Upper lobe of left lung (tissue), 6 donors: ENCODE data around the gene THOP1. TPM values are rescaled to one million over a fixed set of nuclear protein-coding genes. Genes with fewer than 3 reads are reported as not detected.

ENCODE experiments used
- ATAC-seq, 2 donors: fragments of 200-7000 bp; cut with Tn5 transposase; one replicate each; pipeline ENCODE4 v1.9.1; 2022; ENCODE audit warnings: mild to moderate bottlenecking in 2 of 2, moderate library complexity in 2 of 2; ENCODE audit not compliant: low FRiP score in 2 of 2
- DNase-seq, 2 donors: peaks; one replicate each; pipeline ENCODE4 v3.0.0-alpha.2; 2019 to 2020
- H3K27ac ChIP-seq, 4 donors: fragments of 200-600 bp; sonication (generic); one replicate each; pipeline ENCODE4 v1.5.1; 2016 to 2019
- H3K27me3 ChIP-seq, 4 donors: fragments of 200-600 bp; sonication (generic); one replicate each; pipeline ENCODE4 v1.5.1; 2017 to 2019
- H3K36me3 ChIP-seq, 4 donors: fragments of 200-600 bp; sonication (generic); one replicate each; pipeline ENCODE4 v1.5.1; 2016 to 2019
- H3K4me1 ChIP-seq, 4 donors: fragments of 200-600 bp; sonication (generic); one replicate each; pipeline ENCODE4 v1.5.1; 2018 to 2019
- H3K4me3 ChIP-seq, 4 donors: fragments of 200-600 bp; sonication (generic); one replicate each; pipeline ENCODE4 v1.5.1; 2017 to 2019; ENCODE audit warnings: mild to moderate bottlenecking in 2 of 4, moderate library complexity in 1 of 4
- H3K9me3 ChIP-seq, 4 donors: fragments of 200-600 bp; sonication (generic); one replicate each; pipeline ENCODE4 v1.5.1; 2018 to 2019
- EP300 ChIP-seq, 4 donors: sonication (generic); formaldehyde crosslinking; IDR thresholded peaks; one replicate each; pipeline ENCODE4 v1.5.1; 2017; ENCODE audit warnings: antibody characterized with exemption in 4 of 4, control low read depth in 2 of 4
- POLR2A ChIP-seq, 4 donors: fragments of 450-650 bp; IDR thresholded peaks; one replicate each; pipeline ENCODE4 v1.5.1; 2016 to 2017; ENCODE audit warnings: antibody characterized with exemption in 4 of 4, mild to moderate bottlenecking in 2 of 4
- POLR2AphosphoS5 ChIP-seq, 2 donors: sonication (generic); formaldehyde crosslinking; IDR thresholded peaks; one replicate each; pipeline ENCODE4 v1.5.1; 2017; ENCODE audit warnings: antibody characterized with exemption in 2 of 2
- WGBS, 2 donors: methylation state at CpG; one replicate each; pipeline ENCODE4 v1.1.5; 2017 to 2018; 5-methylcytosine and 5-hydroxymethylcytosine counted together
- total RNA-seq, 6 donors: library from RNA; depleted of rRNA in 4 of 6; stranded (reverse); fragments of >200 nt in 4 of 6; gene quantifications; one replicate each; pipeline versions ENCODE4 v1.1.0 to v1.2.1, GENCODE V29; 2016 to 2021
- TF ChIP-seq, protein P1 (sequence below), 6 experiments: fragments of 450-650 bp in 4 of 6; fragments of 200-600 bp in 2 of 6; sonication (generic) in 2 of 6; IDR thresholded peaks; one replicate each; pipeline ENCODE4 v1.5.1; 2016 to 2019; ENCODE audit warnings: antibody characterized with exemption in 6 of 6
- donor health status: DM: no; HTN: no; CAD: no; lungs with moderate emphysema.
- donor health status: DM: no; HTN: yes; CAD: no; lungs with severe emphysema.

Gene THOP1
- total RNA-seq, 6 donors from 2014 or later, result 28.7 to 62.3 (median 43.1) TPM

DNA sequence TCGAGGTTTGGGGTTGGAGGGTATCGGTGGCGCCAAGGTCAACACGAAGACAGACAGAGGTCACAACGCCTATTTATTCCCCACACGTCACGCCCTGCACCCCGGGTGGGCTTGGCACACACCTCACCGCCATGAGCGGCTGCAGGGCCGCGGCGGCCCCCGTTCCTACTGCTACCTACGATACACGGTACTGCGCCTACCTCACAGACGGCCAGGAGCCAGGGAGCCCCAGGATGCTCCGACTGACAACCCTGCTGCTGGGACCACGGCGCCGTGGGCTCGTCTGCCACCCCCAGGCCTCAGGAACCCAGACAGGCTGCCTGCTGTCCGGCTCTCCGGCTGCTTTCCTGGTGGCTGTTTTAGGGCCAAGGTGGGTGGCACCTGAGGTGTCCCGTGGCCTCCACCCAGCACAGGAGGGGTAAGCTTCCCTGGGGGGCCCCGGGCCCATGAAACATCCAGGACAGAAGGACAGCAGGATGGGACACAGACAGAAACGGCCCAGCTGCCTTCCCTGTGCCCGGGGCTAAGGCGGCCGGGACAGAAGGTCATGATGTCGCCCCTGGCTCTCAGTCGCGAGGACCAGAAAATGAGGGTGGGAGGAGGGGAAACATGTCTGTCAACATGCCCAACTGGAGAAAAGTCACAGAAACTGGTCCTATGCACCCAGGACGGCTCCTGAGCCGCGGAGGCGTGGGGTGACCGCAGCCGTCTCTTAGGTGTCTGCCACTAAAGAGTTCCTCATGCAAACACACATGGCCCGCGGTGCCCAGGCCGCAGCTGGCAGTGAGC, 30.4 kb upstream of the THOP1 start:
- ATAC-seq (no peak), DNase-seq (peak in 1 of 2 donors; percentile 68)
- Histone ChIP-seq H3K27me3 (no peaks in the 10 kb centered on the region), H3K4me1 (peaks cover 0 to 3% (median 0%) of the 10 kb centered on the region in 4 donors), H3K27ac (no peak overlapping the region), H3K36me3 (peaks cover 9 to 67% (median 47%) of the 10 kb centered on the region in 4 donors), H3K4me3 (no peak overlapping the region), H3K9me3 (no peaks in the 10 kb centered on the region)
- 93 to 94% methylated on average over 32 to 42 of the region's 43 CpGs for WGBS, 2 donors
- TF ChIP-seq, protein P1, sequence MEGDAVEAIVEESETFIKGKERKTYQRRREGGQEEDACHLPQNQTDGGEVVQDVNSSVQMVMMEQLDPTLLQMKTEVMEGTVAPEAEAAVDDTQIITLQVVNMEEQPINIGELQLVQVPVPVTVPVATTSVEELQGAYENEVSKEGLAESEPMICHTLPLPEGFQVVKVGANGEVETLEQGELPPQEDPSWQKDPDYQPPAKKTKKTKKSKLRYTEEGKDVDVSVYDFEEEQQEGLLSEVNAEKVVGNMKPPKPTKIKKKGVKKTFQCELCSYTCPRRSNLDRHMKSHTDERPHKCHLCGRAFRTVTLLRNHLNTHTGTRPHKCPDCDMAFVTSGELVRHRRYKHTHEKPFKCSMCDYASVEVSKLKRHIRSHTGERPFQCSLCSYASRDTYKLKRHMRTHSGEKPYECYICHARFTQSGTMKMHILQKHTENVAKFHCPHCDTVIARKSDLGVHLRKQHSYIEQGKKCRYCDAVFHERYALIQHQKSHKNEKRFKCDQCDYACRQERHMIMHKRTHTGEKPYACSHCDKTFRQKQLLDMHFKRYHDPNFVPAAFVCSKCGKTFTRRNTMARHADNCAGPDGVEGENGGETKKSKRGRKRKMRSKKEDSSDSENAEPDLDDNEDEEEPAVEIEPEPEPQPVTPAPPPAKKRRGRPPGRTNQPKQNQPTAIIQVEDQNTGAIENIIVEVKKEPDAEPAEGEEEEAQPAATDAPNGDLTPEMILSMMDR (IDR thresholded peaks at IDR 0.05), result no peak
- TF ChIP-seq POLR2A (IDR thresholded peaks at IDR 0.05), result no peak
- no peak for TF ChIP-seq EP300 (IDR thresholded peaks at IDR 0.05)
- no peak for TF ChIP-seq POLR2AphosphoS5 (IDR thresholded peaks at IDR 0.05)

DNA sequence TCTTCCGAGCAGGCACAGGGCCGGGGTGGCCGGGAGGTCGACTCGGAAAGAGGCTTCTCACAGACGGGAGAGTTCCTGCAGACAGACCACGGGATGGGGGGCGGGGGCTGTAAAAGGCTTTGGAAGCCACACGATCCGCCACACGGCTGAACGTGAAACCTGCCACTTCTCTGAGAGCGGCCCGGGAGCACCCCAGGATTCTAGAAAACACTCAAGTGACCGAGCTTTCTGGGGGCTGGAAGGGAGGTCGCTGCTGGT, 29.9 kb upstream of the THOP1 start:
- WGBS, 2 donors, result 94 to 96% methylated on average over 16 of the region's 16 CpGs
- DNase-seq (no peak), ATAC-seq (no peak)
- TF ChIP-seq EP300 (IDR thresholded peaks at IDR 0.05) (no peak), POLR2AphosphoS5 (IDR thresholded peaks at IDR 0.05) (no peak), POLR2A (IDR thresholded peaks at IDR 0.05) (no peak)
- TF ChIP-seq, protein P1 (IDR thresholded peaks at IDR 0.05), result no peak
- no peaks in the 10 kb centered on the region for H3K27me3 ChIP-seq
- peaks cover 9 to 70% (median 49%) of the 10 kb centered on the region in 4 donors for H3K36me3 ChIP-seq
- no peak overlapping the region for H3K27ac ChIP-seq
- H3K4me3 ChIP-seq, result no peak overlapping the region
- H3K4me1 ChIP-seq, result peaks cover 0 to 3% (median 0%) of the 10 kb centered on the region in 4 donors
- H3K9me3 ChIP-seq, result no peaks in the 10 kb centered on the region

DNA sequence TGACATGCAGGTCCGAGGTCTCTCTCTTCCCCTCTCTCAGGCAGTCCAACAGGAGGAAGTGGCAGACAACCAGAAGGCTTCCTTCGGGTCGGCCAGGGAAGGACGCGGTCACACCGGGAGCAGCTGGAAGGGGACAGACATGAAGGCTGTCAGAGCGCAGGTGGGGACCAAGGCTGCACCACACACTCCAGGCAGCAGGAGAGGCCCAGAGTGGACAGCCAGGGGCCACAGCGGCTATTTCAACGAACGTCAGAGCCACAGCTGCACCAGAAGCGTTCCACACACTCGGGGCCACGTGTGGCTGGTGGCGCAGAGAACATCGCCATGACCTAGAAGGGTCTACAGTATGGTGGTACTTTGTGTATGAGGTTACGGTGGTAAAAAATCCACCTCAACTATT, 29.5 kb upstream of the THOP1 start:
- Histone ChIP-seq H3K36me3 (peaks cover 9 to 74% (median 53%) of the 10 kb centered on the region in 4 donors), H3K27me3 (no peaks in the 10 kb centered on the region), H3K4me1 (peaks cover 0 to 3% (median 0%) of the 10 kb centered on the region in 4 donors), H3K9me3 (no peaks in the 10 kb centered on the region), H3K4me3 (no peak overlapping the region), H3K27ac (no peak overlapping the region)
- ATAC-seq (no peak), DNase-seq (peak in 1 of 2 donors; percentile 40)
- TF ChIP-seq EP300 (IDR thresholded peaks at IDR 0.05), result no peak
- TF ChIP-seq POLR2AphosphoS5 (IDR thresholded peaks at IDR 0.05), result no peak
- TF ChIP-seq, protein P1 (IDR thresholded peaks at IDR 0.05), result no peak
- TF ChIP-seq POLR2A (IDR thresholded peaks at IDR 0.05), result no peak
- WGBS, 2 donors, result 91% methylated on average over 16 of the region's 16 CpGs

DNA sequence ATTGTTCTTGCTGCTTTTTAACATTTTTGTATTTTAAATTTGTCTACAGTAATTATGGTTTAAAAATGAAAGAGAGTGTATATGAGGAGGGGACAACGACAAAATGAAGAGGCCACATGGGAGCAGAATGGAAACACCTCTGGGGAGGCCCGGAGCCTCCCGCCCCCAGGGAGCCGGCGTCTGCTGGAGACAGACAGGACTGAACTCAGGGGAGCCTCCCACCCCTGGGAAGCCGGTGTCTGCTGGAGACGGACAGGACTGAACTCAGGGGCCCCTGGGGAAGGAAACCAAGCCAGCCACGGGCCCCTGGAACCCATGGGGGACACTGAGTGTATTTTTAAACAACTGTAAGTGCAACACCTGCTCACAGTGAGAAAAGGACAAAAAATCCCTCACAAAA, 28.8 kb upstream of the THOP1 start:
- TF ChIP-seq POLR2A (IDR thresholded peaks at IDR 0.05) (no peak), POLR2AphosphoS5 (IDR thresholded peaks at IDR 0.05) (no peak), EP300 (IDR thresholded peaks at IDR 0.05) (no peak)
- TF ChIP-seq, protein P1 (IDR thresholded peaks at IDR 0.05), result no peak
- 85 to 88% methylated on average over 7 to 8 of the region's 8 CpGs for WGBS, 2 donors

More for the DNA sequence above, 28.8 kb upstream of the THOP1 start:
- no peaks in the 10 kb centered on the region for H3K9me3 ChIP-seq
- H3K4me1 ChIP-seq, result peaks cover 0 to 3% (median 0%) of the 10 kb centered on the region in 4 donors
- peaks cover 9 to 81% (median 60%) of the 10 kb centered on the region in 4 donors for H3K36me3 ChIP-seq
- H3K27ac ChIP-seq, result no peak overlapping the region
- H3K4me3 ChIP-seq, result no peak overlapping the region
- ATAC-seq (no peak), DNase-seq (peak in 1 of 2 donors; percentile 54)
- H3K27me3 ChIP-seq, result no peaks in the 10 kb centered on the region
